ENCODE measurements around the gene BICDL2. TPM values are rescaled to one million over a fixed set of nuclear protein-coding genes. Genes with fewer than 3 reads are reported as not detected.
"Not testable (repeated sequence)": the region's sequence is repeated elsewhere in the genome, so short reads cannot be mapped to it uniquely, and the experiment has no call there.

Gene BICDL2
- total RNA-seq, 4 donors from 2014 or later: 0.19 to 0.42 TPM; not detected in 2

DNA sequence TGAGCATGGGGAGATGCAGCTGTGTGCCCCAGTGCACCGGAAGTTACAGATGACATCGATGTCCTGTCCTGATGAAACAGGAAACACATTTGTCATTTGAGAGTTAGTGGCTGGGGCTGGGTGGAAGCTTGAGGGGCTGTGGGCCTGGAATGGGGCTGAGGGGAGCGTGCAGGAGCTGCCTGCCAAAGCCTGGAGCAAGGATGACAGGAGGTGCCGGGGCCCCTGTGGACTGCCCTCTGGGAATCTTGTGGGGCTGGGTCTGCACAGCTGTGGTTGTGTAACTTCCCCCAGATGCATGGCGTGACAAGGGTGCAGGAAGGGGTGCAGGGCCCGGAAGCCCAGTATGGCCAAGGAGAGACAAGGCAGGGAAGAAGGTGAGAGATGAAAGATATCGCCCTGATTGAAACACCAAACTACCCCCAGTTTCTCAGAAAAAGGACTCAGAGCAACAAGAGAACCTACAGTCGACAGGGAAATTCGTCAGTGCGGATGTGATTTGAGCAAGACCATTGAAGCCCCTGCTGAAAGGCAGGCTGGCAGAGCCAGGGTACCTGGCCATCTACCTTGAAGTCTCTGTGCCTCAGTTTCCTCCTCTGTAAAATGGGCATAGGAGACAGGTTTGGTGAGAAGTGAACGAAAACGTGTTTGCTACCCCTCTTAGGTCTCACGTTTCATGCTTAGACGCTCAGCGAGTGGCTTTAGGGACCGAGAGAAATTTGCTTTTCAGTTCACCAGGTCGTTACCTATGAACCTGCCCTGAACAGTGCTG is 18.4 kb upstream of the BICDL2 start:
- H3K27me3 ChIP-seq: peaks cover 0 to 28% (median 0%) of the 10 kb centered on the region in 4 donors
- no peak overlapping the region for H3K4me3 ChIP-seq
- no peak overlapping the region for H3K27ac ChIP-seq (replicated peaks in 1 of 4)
- no peak for DNase-seq (ENCODE audit: extremely low spot score)
- intact Hi-C loops (cut with DNase I): loop anchor here (5.0 kb wide), 1 partner anchor 112 kb away; no protein-coding TSS in a partner anchor
- H3K36me3 ChIP-seq: peaks cover 0 to 4% (median 0%) of the 10 kb centered on the region in 4 donors
- H3K9me3 ChIP-seq: no peaks in the 10 kb centered on the region
- H3K4me1 ChIP-seq: peaks cover 15 to 25% (median 22%) of the 10 kb centered on the region in 4 donors
- TF ChIP-seq POLR2A (IDR thresholded peaks at IDR 0.05; ENCODE audit: low read depth) (no peak), EP300 (IDR thresholded peaks at IDR 0.05) (no peak), POLR2AphosphoS5 (IDR thresholded peaks at IDR 0.05) (no peak)
- TF ChIP-seq, protein P1, sequence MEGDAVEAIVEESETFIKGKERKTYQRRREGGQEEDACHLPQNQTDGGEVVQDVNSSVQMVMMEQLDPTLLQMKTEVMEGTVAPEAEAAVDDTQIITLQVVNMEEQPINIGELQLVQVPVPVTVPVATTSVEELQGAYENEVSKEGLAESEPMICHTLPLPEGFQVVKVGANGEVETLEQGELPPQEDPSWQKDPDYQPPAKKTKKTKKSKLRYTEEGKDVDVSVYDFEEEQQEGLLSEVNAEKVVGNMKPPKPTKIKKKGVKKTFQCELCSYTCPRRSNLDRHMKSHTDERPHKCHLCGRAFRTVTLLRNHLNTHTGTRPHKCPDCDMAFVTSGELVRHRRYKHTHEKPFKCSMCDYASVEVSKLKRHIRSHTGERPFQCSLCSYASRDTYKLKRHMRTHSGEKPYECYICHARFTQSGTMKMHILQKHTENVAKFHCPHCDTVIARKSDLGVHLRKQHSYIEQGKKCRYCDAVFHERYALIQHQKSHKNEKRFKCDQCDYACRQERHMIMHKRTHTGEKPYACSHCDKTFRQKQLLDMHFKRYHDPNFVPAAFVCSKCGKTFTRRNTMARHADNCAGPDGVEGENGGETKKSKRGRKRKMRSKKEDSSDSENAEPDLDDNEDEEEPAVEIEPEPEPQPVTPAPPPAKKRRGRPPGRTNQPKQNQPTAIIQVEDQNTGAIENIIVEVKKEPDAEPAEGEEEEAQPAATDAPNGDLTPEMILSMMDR (IDR thresholded peaks at IDR 0.05): no peak
- 71% methylated on average over 16 of the region's 17 CpGs for WGBS

DNA sequence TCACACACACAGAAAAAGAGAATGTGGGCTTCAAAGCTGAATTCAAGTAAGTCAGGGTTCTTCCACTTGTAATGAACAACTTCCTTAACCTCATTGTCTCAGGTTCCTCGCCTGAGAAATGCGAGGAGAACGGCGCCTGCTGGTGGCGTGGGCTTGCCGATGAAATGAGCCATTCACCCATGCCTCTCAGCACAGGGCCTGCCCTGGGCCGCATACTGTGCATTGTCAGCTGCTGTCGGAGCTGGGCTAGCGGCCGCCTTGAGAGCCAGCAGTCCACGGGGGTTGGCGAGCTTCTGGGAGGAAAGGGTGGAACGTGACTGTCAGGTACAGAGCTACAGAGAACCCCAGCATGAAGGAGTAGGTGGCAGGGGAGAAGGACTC is 16.6 kb upstream of the BICDL2 start:
- H3K27ac ChIP-seq (replicated peaks in 1 of 4); DNase-seq (ENCODE audit: extremely low spot score); H3K4me1 ChIP-seq; H3K9me3 ChIP-seq; intact Hi-C loops (cut with DNase I); H3K36me3 ChIP-seq; H3K4me3 ChIP-seq: not testable (repeated sequence)
- peaks cover 0 to 38% (median 8%) of the 10 kb centered on the region in 4 donors for H3K27me3 ChIP-seq
- WGBS: no CpG with 5 or more reads among the region's 13 CpGs

DNA sequence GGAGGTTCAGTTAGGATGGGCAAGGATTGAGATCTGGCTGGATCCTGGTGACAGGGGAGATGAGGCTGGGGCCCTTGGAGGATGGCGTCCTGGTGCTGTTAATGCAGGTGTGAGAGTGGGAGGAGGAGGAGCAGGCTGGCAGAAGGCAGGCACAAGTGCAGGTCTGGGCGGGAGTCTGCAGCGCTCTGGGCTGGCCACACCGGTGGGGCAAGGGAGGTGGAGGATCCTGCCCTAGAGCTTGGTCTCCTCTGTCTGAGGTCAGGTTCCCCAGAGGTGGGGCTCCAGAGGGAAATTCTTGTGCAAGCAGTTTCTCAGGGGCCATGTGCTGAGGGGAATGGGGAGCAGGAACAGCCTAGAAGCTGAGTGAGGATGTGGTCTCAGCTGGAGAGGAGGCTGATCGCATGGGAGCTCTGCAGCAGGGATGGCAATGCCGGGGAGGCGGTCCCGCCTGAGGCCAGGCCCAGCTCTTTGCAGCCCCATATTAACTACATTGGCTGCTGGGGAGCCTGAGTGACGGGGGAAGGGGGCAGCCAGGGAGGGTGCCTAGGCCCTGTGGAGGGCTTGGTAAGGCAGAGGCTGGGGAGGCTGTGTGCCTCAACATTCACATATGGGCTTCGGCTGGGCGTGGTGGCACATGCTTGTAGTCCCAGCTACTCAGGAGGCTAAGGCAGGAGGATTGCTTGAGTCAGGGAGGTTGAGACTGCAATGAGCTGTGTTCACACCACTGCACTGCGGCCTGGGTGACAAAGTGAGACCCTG is 16.0 kb upstream of the BICDL2 start:
- H3K36me3 ChIP-seq; H3K4me1 ChIP-seq; intact Hi-C loops (cut with DNase I); DNase-seq (ENCODE audit: extremely low spot score); H3K9me3 ChIP-seq; H3K27ac ChIP-seq (replicated peaks in 1 of 4); H3K4me3 ChIP-seq: not testable (repeated sequence)
- WGBS: 73% methylated on average over 6 of the region's 12 CpGs
- H3K27me3 ChIP-seq: peaks cover 0 to 41% (median 12%) of the 10 kb centered on the region in 4 donors

DNA sequence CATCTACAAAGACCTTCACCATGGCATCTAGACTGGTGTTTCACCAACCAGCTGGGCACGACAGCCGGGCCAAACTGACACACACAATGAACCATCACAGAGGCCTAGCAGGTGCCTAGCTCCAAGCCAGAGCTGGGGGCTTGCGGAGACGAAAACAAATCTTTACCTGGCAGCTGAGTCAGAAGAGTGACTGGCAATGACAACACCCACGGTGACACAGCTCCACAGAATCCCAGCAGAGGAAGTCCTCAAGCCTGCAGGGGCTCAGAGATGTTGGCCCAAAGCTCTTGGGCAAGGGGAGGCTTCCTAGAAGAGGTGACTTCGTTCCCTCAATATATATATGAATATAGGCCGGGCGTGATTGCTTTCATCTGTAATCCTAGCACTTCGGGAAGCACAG is 14.8 kb upstream of the BICDL2 start:
- peaks cover 0 to 53% (median 24%) of the 10 kb centered on the region in 4 donors for H3K27me3 ChIP-seq
- H3K4me3 ChIP-seq: no peak overlapping the region
- intact Hi-C loops (cut with DNase I): no loop called here
- TF ChIP-seq POLR2AphosphoS5 (IDR thresholded peaks at IDR 0.05) (no peak), POLR2A (IDR thresholded peaks at IDR 0.05; ENCODE audit: low read depth) (no peak), EP300 (IDR thresholded peaks at IDR 0.05) (no peak)
- TF ChIP-seq, protein P1 (IDR thresholded peaks at IDR 0.05): no peak
- H3K4me1 ChIP-seq: peaks cover 4 to 10% (median 7%) of the 10 kb centered on the region in 4 donors
- no peak for DNase-seq (ENCODE audit: extremely low spot score)
- no peak overlapping the region for H3K27ac ChIP-seq (replicated peaks in 1 of 4)
- WGBS: 64% methylated on average over 6 of the region's 9 CpGs
- no peaks in the 10 kb centered on the region for H3K9me3 ChIP-seq
- peaks cover 0 to 4% (median 0%) of the 10 kb centered on the region in 4 donors for H3K36me3 ChIP-seq

DNA sequence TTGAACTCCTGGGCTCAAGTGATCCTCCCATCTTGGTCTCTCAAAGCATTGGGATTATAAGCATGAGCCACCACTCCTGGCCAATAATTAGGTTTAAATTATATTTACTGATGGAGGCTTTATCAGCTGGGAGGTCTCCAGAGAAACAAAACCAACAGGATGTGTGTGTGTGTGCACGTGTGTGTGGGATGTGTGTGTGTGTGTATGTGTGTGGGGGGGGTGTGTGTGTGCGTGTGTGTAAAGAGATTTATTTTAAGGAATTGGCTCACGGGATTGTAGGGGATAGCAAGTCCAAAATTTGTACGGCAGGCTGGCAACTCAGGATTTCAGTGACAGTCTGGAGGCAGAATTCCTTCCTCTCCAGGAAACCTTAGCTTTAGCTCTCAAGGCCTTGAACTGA is 14.3 kb upstream of the BICDL2 start:
- no peaks in the 10 kb centered on the region for H3K9me3 ChIP-seq
- H3K4me1 ChIP-seq: peaks cover 9 to 14% (median 12%) of the 10 kb centered on the region in 4 donors
- H3K4me3 ChIP-seq: no peak overlapping the region
- H3K36me3 ChIP-seq: peaks cover 0 to 4% (median 0%) of the 10 kb centered on the region in 4 donors
- peaks cover 0 to 58% (median 29%) of the 10 kb centered on the region in 4 donors for H3K27me3 ChIP-seq
- no peak for TF ChIP-seq EP300 (IDR thresholded peaks at IDR 0.05)
- no peak for TF ChIP-seq POLR2AphosphoS5 (IDR thresholded peaks at IDR 0.05)
- H3K27ac ChIP-seq (replicated peaks in 1 of 4): no peak overlapping the region
- intact Hi-C loops (cut with DNase I): no loop called here
- WGBS: 57% methylated on average over 4 of the region's 4 CpGs
- DNase-seq (ENCODE audit: extremely low spot score): no peak

DNA sequence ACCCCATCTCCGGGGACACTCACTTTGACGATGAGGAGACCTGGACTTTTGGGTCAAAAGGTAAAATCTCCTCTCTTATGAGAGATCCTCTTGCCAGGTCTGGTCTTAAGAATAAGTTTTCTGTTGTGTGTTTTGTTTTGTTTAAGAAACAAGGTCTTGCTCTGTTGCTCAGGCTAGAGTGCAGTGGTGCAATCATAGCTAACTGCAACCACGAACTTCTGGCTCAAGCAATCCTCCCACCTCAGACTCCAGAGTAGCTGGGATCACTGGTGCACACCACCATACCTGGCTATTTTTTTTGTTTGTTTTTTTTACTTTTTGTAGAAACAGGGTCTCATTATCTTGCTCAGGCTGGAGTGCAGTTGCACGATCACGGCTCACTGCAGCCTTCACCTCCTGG is 13.7 kb upstream of the BICDL2 start:
- Histone ChIP-seq H3K36me3 (peaks cover 0 to 4% (median 0%) of the 10 kb centered on the region in 4 donors), H3K4me3 (no peak overlapping the region), H3K27me3 (peaks cover 0 to 63% (median 34%) of the 10 kb centered on the region in 4 donors), H3K9me3 (no peaks in the 10 kb centered on the region), H3K27ac (replicated peaks in 1 of 4) (no peak overlapping the region), H3K4me1 (peaks cover 14 to 20% (median 17%) of the 10 kb centered on the region in 4 donors)
- no peak for TF ChIP-seq EP300 (IDR thresholded peaks at IDR 0.05)
- TF ChIP-seq, protein P1 (IDR thresholded peaks at IDR 0.05): no peak
- no peak for TF ChIP-seq POLR2AphosphoS5 (IDR thresholded peaks at IDR 0.05)
- TF ChIP-seq POLR2A (IDR thresholded peaks at IDR 0.05; ENCODE audit: low read depth): no peak
- WGBS: 72% methylated on average over 5 of the region's 5 CpGs
- intact Hi-C loops (cut with DNase I): no loop called here
- DNase-seq (ENCODE audit: extremely low spot score): no peak

All from esophagus muscularis mucosa (tissue), 4 donors.